HG02870 (cell line): ENCODE measurements around the gene KIAA1328.
"Not testable (repeated sequence)": the region's sequence is repeated elsewhere in the genome, so short reads cannot be mapped to it uniquely, and the experiment has no call there.

ENCODE experiments used
- ATAC-seq: cut with Tn5 transposase; IDR thresholded peaks from one replicate; pipeline ENCODE4 v1.9.1; 2021; ENCODE audit warnings: mild to moderate bottlenecking, moderate library complexity; ENCODE audit not compliant: unreplicated experiment

Gene KIAA1328

DNA sequence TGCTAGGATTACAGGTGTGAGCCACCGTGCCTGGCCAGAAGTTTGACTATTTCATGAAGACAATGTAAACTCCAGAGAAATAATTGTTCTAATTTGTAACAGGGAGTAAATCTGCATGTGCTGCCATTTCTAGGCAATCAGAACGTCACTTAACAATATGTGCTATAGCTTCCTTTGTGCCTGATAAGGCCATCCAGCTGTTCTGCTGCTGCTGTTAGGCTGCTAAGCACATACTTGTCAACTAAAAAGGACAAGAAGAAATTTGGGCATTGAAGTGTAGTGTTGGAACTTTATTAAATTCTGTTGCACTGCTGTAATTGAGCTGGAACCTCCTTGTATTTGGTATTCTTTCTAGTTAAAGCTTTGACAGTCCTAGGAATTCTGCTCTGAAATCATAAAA, 57.1 kb downstream of the KIAA1328 start:
- ATAC-seq = no peak

DNA sequence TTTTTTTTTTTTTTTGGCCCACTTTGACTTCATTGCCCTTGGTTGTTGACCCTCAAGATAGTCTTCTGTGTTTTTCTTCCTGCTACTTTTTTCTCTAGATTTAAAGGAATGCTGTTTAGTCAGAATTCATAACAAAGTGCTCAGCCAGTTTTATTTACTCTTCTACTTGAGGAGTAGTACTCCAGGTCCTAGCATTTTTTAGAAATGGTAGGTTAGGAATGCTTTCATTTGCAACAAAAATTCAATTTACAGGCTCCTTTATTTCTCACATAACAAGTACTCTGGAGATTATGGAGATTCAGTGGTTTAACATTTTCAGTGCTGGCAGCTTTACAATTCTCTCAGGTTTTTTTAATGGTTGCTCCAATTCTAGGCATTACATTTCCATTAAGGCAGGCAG, 58.2 kb downstream of the KIAA1328 start:
- no peak for ATAC-seq

DNA sequence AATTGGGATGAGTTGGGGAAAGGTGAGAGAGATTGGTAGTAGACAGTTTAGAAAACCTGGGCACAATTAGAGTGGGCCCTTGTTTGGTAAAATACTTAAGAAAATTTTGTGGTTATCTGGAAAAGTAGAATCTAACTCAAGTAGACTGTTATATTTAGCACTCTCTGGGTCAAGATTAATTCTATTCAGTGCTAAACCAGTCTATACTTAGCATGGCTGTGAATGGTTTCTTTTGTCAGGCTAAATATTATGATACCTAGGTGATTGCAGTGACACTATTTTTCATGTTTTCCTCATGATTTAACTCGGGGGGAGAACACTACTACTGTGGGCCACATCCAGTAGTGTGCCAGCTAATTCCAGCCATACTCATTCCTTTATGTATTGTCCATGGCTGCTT, 58.9 kb downstream of the KIAA1328 start:
- no peak for ATAC-seq

DNA sequence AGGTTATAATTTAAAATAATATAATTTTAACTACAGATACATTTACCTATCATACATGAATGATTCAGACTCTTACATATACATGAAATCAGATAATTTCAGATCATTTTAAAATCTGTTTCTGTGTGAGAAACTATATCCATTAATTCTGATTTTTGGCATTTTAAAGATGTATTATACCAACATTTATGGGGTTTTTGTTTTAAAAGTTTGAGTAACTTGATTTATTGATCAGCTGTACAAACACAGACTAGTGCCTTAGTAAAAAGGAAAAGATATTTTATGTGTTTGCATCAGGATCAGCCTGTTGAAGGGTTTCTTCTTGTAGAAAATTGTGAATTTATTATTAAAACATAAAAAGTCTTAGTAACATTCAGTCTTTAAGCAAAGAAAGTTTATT, 59.9 kb downstream of the KIAA1328 start:
- ATAC-seq = no peak

DNA sequence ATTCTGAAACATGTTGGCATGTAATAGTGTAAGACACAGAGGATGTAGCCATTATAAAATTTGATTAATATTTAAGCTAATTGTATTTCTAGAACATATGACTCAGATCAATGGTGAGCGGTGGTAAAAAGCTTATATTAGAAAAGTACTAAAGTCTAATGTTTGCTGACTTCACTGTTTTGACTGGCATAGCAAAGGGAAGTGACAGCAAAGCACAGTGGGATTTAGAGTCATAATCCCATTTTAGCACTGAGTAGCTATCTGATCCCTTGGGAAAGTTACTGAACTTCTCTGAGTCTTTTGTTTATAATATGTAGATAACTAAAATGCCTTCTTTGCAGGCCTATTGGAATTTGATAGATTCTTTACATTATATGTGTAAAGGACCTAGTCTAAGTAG, 60.4 kb downstream of the KIAA1328 start:
- ATAC-seq = no peak

DNA sequence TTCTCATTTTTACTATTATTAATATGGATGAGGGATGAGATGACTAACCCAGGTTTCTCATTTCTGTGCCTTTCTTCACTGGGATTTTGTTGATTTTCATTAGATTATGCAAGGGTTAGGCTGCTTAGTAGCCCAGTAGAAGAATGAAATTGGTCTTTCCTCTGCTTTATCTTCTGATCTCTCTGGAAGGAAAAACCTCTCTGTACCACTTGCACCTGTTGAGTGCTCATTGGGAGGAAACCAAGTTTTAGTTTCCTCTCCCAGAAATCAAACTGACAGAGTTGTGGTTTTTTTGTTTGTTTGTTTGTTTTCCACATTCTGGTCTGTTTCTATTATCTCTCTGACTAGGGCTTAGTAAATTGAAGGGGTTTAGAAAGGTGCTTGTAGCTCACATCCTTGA, 60.8 kb downstream of the KIAA1328 start:
- no peak for ATAC-seq

DNA sequence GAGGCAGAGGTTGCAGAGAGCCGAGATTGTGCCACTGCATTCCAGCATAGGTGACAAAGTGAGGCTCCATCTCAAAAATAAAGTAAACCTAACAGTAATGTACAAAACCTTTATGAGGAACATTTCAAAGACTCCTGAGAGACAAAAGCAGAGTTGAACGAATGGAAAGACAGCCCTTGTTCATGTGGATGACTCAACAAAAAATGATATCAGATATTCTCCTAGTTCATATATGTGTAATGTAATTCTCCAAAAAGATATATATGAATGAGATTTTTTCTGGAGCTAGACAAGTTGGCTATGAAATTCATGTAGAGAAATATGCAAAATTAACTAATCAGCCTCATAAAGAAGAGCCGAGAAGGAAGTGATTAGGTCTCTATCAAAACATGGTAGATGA, 61.7 kb downstream of the KIAA1328 start:
- no peak for ATAC-seq

DNA sequence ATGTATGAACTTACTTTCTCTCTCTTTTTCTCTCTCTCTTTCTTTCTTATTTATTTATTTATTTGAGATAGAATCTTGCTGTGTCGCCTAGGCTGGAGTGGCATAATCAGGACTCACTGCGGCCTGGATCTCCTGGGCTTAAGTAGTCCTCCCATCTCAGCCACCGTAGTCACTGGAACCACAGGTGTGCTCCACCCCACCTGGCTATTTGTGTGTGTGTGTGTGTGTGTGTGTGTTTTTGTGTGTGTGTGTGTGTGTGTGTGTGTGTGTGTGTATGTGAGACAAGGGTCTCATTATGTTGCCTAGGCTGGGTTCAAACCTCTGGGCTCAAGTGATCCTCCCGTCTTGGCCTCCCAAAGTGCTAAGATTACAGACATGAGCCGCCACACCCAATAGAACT, 64.3 kb downstream of the KIAA1328 start:
- ATAC-seq = no peak

DNA sequence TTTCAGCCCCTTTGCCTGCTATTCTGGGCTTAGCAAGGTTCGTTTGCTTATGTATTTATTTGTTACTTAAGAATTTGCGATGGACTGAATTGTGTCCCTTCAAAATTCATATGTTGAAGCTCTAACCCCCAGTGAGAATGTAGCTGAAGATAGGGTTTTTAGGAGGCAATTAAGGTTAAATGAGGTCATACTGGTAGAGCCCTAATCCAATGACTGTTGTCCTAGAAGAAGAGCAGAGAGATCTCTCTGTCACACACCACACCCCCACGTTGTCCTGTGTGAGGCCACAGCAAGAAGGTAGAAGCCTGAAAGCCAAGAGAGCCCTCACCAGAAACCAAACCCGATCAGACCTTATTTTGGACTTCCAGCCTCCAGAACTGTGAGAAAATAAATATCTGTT, 66.7 kb downstream of the KIAA1328 start:
- no peak for ATAC-seq

DNA sequence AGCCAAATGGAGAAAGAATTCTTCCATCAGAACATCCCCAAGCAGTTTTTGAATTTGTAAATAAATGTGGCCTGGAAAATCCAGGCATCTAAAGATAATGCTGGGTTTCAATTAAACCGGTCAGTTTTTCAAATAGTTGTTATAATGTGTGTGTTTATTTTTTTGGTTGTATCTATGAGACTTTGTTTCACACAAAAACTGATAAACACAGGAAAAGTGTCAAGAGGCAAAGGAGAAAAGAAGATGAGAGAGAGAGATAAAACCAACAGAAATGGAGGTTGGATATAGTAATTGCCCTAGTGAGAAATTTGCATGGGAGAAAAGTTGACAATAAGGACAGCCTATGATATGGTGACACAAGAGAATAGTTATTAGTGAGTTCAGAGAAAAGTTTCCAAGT, 68.3 kb downstream of the KIAA1328 start:
- ATAC-seq = no peak

DNA sequence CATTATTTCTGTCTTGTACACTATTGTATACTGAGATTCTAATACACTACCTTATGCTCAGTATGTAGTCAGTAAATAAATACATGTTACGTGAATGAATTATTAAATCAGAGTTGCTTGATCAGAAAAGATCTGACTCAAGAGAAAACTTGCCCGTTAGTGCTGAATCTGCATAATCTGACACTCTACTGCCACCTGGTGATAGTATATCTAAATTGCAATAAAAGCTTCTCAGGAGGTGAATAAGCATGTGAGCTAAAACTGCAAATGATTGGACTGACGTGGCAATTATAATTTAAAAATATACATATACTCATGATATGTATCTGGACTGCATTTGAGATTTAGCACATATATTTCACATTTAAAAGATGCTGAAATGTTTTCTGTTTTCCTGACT, 70.4 kb downstream of the KIAA1328 start:
- ATAC-seq = no peak

DNA sequence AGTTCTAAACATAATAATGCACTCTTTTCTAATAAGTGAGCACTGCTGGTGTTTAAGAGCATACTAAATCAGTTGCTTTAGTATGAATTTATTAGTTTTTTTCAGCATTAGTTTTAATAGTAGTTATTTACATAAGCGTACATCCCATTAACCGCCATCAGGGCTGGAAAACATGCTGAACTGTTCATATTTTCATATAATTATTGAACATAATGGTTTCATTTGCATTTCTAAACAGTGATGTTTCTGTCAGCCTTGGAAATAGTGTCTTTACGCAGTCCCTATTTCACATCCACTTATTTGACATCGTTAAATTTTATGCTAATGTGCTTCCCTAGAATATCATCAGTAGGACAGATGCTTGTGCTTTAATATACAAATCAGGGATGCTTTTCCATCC, 71.5 kb downstream of the KIAA1328 start:
- no peak for ATAC-seq

DNA sequence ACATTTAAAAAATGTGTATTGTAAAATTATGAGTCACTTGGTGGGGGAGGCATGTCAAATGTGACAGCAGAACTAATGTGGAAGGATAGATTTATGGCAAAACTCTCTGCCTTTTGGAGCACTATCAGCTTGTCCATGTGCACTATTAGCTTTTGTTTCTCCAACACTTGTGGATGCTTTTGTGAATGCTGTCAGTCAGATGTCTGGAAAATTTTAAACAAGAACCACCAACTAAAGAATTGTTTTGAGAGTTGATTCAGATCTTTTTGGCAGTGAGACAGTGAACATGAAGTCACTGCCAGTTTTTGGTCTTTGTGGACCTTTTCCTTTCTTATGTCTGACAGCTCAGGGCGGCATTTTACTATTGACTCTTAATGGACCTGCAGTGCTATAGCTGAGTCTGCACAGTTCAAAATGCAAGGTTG, 72.4 kb downstream of the KIAA1328 start:
- ATAC-seq = no peak

DNA sequence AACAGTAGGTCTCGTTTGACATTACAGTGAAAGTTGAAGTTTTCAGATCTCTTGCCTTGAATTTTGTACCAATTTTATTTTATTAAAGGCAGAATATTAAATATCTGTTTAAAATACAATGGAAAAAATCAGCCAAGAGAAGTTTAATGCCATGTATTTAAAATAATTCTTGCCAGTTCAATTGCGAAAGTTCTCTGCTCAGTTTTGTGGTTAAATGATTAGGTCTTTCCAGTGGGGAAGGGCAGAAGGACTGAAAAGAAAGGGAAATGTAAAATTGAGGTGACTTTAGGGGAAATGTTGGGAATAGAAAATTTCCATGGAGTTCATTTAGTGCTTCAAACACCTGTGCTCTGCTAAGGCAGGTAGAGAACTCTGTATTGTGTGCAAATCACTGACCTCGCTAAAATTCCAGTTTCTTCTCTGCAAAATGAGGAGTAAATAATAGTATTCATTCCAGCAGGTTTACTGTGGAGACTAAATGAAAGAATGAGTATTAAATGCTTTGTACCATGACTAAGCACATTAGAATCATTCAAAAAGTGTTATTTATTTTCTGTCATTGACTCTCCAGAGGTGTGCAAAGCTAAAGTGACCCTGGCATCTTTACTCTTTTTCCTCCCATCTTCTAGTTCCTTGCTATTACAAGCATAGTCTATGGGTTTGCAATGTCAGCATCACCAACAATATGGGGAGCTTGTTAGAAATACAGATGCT, 74.4 kb downstream of the KIAA1328 start:
- ATAC-seq = no peak

DNA sequence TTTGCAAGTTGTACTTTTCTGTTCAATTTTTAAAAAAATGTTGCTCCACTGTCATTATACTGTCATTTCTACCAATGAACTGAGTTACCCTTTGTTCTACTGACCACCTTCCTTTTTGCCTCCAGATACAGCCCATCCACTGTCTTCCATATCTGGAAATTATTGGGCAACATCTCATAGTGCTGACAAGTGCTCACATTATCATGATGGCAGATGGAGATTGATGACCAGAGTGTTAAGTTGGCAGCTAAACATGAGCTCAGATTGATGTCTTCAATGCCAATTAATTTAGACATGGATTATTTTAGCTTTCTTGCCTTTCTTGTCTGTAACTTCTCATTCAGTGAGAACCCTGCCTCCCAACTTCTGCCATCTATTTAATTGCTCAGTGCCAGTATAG, 76.6 kb downstream of the KIAA1328 start:
- no peak for ATAC-seq

DNA sequence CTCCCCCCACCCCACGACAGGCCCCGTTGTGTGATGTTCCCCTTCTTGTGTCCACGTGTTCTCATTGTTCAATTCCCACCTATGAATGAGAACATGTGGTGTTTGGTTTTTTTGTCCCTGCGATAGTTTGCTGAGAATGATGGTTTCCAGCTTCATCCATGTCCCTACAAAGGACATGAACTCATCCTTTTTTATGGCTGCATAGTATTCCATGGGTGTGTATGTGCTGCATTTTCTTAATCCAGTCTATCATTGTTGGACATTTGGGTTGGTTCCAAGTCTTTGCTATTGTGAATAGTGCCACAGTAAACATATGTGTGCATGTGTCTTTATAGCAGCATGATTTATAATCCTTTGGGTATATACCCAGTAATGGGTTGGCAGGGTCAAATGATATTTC, 80.4 kb downstream of the KIAA1328 start:
- not testable (repeated sequence) for ATAC-seq

DNA sequence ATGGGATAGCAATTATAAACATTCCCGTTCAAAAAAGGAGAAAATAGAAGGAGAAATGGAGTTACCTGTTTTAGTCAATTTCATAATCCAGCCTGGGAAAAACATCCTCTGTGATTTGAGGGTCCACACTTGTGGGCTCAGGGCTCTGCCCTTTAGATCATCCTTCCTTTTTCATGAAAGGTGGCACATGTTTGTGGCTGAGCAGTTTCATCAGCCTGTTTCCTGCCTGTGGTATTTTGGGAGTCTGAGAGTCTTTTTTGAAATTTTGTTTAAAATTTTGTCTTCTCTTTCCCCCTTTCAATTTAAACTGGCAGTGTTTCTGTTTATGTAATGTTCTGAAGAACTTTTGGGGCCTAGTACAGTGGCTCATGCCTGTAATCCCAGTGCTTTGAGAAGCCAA, 84.0 kb downstream of the KIAA1328 start:
- no peak for ATAC-seq

DNA sequence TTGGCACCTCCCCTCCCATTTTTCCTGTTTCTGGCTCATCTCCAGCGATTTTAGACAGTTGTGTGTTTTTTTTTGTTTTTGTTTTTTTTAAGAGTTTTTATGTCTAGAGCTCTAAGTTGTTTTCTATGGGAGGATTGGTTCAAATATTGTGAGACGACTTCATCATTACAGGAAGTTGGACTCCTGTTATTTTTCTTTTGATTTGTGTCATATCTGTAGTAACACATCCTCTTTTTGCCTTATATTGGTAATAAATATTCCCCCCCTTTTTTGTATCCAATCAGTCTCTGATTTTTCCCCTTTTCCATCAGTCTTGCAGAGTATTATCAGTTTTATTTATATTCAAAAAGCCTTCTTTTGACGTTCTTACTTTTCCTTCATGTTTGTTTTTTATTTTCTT, 89.0 kb downstream of the KIAA1328 start:
- ATAC-seq = peak; percentile 42

DNA sequence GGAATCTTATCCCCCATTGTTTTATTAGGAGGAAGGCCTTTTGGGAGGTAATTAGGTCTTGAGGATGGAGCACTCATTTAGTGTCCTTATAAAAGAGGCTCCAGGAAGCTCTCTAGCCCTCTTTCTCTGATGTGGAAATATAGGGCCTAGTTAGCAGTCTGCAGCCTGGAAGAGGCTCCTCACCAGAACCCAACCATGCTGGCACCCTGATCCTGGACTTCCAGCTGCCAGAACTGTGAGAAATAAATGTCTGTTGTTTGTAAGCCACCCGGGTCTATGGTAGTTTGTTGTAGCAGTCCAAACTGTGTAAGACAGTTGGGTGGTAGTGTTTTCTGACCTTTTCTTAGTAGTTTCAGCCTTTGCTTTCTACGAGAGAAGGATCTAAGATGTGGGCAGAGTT, 100.7 kb downstream of the KIAA1328 start:
- ATAC-seq = no peak

DNA sequence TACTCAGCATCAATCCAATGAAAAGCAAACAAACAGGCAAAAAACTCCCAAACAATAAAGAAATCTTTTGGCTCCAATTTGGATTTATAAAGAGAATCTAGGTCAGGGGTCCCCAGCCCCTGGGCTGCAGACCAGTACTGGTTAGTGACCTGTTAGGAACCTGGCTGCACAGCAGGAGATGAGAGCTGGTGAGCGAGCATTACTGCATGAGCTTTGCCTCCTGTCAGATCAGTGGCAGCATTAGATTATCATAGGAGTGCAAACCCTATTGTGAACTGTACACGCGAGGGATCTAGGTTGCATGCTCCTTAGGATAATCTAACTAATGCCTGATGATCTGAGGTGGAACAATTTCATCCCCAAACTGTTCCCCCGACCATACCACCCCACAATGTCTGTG, 102.2 kb downstream of the KIAA1328 start:
- ATAC-seq = no peak

DNA sequence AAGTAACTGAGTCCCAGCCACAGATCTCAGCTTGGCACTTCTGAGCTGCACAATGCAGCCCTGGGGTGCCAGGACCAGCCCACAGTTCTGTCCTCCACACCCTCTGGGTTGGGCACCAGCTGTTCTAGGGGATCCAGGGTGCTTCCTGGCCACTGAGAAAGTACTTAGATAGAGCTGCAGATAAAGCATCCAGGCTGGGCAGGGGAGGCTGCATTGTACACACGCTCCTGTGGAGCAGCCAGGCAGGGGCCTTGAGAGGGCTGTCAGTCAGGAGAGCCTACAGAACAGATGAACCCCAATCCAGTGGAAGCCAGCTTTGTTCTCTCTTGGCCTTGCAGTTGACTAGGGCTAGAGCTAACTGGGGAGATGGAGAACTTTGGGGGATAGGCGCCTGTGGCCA, 104.6 kb downstream of the KIAA1328 start:
- no peak for ATAC-seq

DNA sequence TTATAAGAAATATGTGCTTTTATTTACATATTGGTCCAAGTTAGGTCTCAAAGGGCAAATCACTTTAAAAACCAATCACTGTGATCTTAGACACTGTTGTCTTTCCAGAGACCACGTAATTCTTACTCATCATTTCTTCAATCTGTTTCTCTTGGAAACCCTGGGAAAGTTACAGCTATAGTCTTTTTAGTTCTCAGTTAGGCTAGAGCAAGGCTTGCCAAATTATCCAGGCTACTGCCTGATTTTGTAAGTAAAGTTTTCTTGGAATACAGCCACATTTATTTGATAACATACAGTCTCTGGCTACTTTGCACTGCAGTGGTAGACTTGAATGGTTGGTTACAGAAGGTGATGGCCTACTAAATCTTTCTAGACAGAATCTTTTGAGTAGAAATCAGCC, 106.0 kb downstream of the KIAA1328 start:
- ATAC-seq = no peak

DNA sequence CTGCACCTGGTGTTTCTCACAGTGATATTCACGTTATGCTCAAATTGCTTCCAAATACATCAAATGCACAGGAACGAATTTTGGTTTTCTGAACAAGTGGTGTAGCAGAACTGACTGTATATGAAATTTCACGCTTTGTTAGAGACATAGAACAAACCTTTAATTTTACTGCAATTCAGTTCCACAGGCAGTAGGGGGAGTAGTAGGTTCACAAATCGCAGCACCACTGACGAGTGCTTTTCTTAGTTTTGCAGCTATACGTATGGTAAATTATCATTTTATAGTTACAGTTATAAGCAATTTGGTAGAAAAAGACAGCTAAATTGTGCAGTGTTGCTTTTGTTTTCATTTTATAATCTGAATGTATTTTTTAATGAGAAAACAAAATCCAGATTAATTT, 113.3 kb downstream of the KIAA1328 start:
- peak; percentile 61 for ATAC-seq
